Keratinocyte (primary cell): ENCODE measurements around the gene TMEM132E. TPM values are rescaled to one million over a fixed set of nuclear protein-coding genes. Genes with fewer than 3 reads are reported as not detected.

Experiments used
- DNase-seq: peaks from one replicate; pipeline ENCODE4 v3.0.0-alpha.2; 2011; ENCODE audit warnings: low read depth, missing footprints, low spot score
- FAIRE-seq: peaks from 2 replicates; lab custom pipeline; 2011; peaks lifted over from hg19 to GRCh38; lab: Jason Lieb, UNC
- H2AFZ ChIP-seq: 2 replicates; pipeline ENCODE4 v1.6.0; 2012; ENCODE audit warnings: low read length, control low read depth, inconsistent platforms; ENCODE audit not compliant: control insufficient read depth
- H3K27ac ChIP-seq: 2 replicates; pipeline ENCODE4 v1.5.1; 2011; ENCODE audit warnings: low read length; ENCODE audit not compliant: control insufficient read depth, insufficient read depth
- H3K27me3 ChIP-seq: 3 replicates; pipeline ENCODE4 v1.6.0; 2011; ENCODE audit warnings: low read length; ENCODE audit not compliant: control insufficient read depth, insufficient read depth; ENCODE audit errors: extremely low read depth
- H3K36me3 ChIP-seq, 2 experiments: 2 replicates in 1 of 2; 3 replicates in 1 of 2; pipeline ENCODE4 v1.5.1; 2011; ENCODE audit warnings: low read length in 2 of 2, mild to moderate bottlenecking in 1 of 2; ENCODE audit not compliant: control insufficient read depth in 2 of 2, insufficient read depth in 2 of 2; ENCODE audit errors: extremely low read depth in 1 of 2
- H3K4me1 ChIP-seq: 3 replicates; pipeline ENCODE4 v1.5.1; 2011; ENCODE audit warnings: low read length; ENCODE audit not compliant: control insufficient read depth, insufficient read depth; ENCODE audit errors: extremely low read depth
- H3K4me2 ChIP-seq: 3 replicates; pipeline ENCODE4 v1.6.0; 2011; ENCODE audit warnings: low read depth, low read length; ENCODE audit not compliant: control insufficient read depth, insufficient read depth; ENCODE audit errors: extremely low read depth
- H3K4me3 ChIP-seq, 3 experiments: fragments of 200-600 bp in 1 of 3; sonication (generic) in 1 of 3; 2 replicates in 2 of 3; 3 replicates in 1 of 3; pipeline ENCODE4 v1.5.1; 2011 to 2016; ENCODE audit warnings: low read length in 3 of 3, mild to moderate bottlenecking in 3 of 3, control low read depth in 2 of 3, inconsistent platforms in 1 of 3, low read depth in 1 of 3, mixed read lengths in 1 of 3, mixed run types in 1 of 3, moderate library complexity in 1 of 3; ENCODE audit not compliant: control insufficient read depth in 2 of 3, insufficient read depth in 2 of 3; ENCODE audit errors: extremely low read depth in 1 of 3
- H3K79me2 ChIP-seq: 2 replicates; pipeline ENCODE4 v1.6.0; 2012; ENCODE audit warnings: low read length; ENCODE audit not compliant: control insufficient read depth, insufficient read depth
- H3K9ac ChIP-seq: 3 replicates; pipeline ENCODE4 v1.6.0; 2011; ENCODE audit warnings: low read length; ENCODE audit not compliant: control insufficient read depth, insufficient read depth; ENCODE audit errors: extremely low read depth
- H3K9me1 ChIP-seq: 3 replicates; pipeline ENCODE4 v1.6.0; 2011; ENCODE audit warnings: low read length; ENCODE audit not compliant: control insufficient read depth, insufficient read depth; ENCODE audit errors: extremely low read depth
- H3K9me3 ChIP-seq: 2 replicates; pipeline ENCODE4 v1.5.1; 2012; ENCODE audit warnings: low read depth, low read length; ENCODE audit not compliant: control insufficient read depth
- H4K20me1 ChIP-seq: 3 replicates; pipeline ENCODE4 v1.6.0; 2011; ENCODE audit warnings: low read length; ENCODE audit not compliant: control insufficient read depth, insufficient read depth; ENCODE audit errors: extremely low read depth
- CTCF ChIP-seq, 3 experiments: IDR thresholded peaks in 1 of 3; conservative IDR thresholded peaks in 1 of 3; optimal IDR thresholded peaks in 1 of 3; 2 replicates in 2 of 3; 3 replicates in 1 of 3; pipeline versions ENCODE3 to v1.5.1; 2011; ENCODE audit warnings: low read length in 3 of 3, mild to moderate bottlenecking in 3 of 3, moderate library complexity in 2 of 3, control low read depth in 1 of 3, inconsistent platforms in 1 of 3; ENCODE audit not compliant: insufficient read depth in 2 of 3; ENCODE audit errors: extremely low read depth in 1 of 3
- EZH2 ChIP-seq: IDR thresholded peaks from one replicate; pipeline ENCODE4 v1.6.1; 2012; ENCODE audit warnings: inconsistent platforms, mild to moderate bottlenecking, low read length, moderate library complexity
- dilution Hi-C: fragments of 300-500 bp; cut with MboI; formaldehyde crosslinking; loops from one replicate; pipeline ENCODE4 v1.7.0; 2020; ENCODE audit warnings: low sequenced_read_pairs; ENCODE audit not compliant: extremely low pct_ligation_motif_present
- polyA plus RNA-seq, 5 experiments: library from polyadenylated mRNA; depleted of rRNA in 3 of 5; stranded (reverse) in 3 of 5; stranded (forward) in 1 of 5; unstranded in 1 of 5; fragments of >200 nt; gene quantifications; 1 replicate in 1 of 5; 2 replicates in 3 of 5; 3 replicates in 1 of 5; pipeline versions ENCODE4 v1.2.1 to v1.2.3, GENCODE V29; 2011 to 2012; ENCODE audit warnings: missing spikeins in 2 of 5, low read depth in 1 of 5, low replicate concordance in 1 of 5

The TMEM132E gene
- polyA plus RNA-seq, 1 donor (not counting 4 experiments of a cell fraction or from before 2014, with no cell fraction given): not detected

GRCh38 chr17:34565713-34566112, 13.7 kb upstream of the TMEM132E start:
- TF ChIP-seq CTCF (optimal IDR thresholded peaks at IDR 0.05 in 1 of 3, IDR thresholded peaks at IDR 0.05 in 1 of 3, conservative IDR thresholded peaks at IDR 0.05 in 1 of 3; ENCODE audit: extremely low read depth in 1 of 3, insufficient read depth in 2 of 3, low read length in 3 of 3): no peak
- TF ChIP-seq EZH2: no peak
- H3K27me3 ChIP-seq: peaks cover 3% of the 10 kb centered on the region
- no peak overlapping the region for H3K27ac ChIP-seq
- no peaks in the 10 kb centered on the region for H3K9me1 ChIP-seq
- no peak for DNase-seq
- H3K9me3 ChIP-seq: no peaks in the 10 kb centered on the region
- no peak overlapping the region for H3K4me2 ChIP-seq
- H4K20me1 ChIP-seq: no peaks in the 10 kb centered on the region
- dilution Hi-C loops: no loop called here
- no peak overlapping the region for H3K9ac ChIP-seq
- H2AFZ ChIP-seq: no peak overlapping the region
- no peaks in the 10 kb centered on the region for H3K4me1 ChIP-seq
- no peak overlapping the region for H3K4me3 ChIP-seq
- H3K36me3 ChIP-seq: no peaks in the 10 kb centered on the region
- no peaks in the 10 kb centered on the region for H3K79me2 ChIP-seq
- no peak for FAIRE-seq

GRCh38 chr17:34566201-34566600, 13.2 kb upstream of the TMEM132E start:
- no peak overlapping the region for H3K4me3 ChIP-seq
- no peaks in the 10 kb centered on the region for H3K9me3 ChIP-seq
- H3K27me3 ChIP-seq: peaks cover 3% of the 10 kb centered on the region
- no peaks in the 10 kb centered on the region for H3K79me2 ChIP-seq
- no peak for TF ChIP-seq EZH2
- H3K9me1 ChIP-seq: no peaks in the 10 kb centered on the region
- no peak overlapping the region for H3K4me2 ChIP-seq
- H3K4me1 ChIP-seq: no peaks in the 10 kb centered on the region
- H3K36me3 ChIP-seq: no peaks in the 10 kb centered on the region
- H4K20me1 ChIP-seq: no peaks in the 10 kb centered on the region
- dilution Hi-C loops: no loop called here
- H3K9ac ChIP-seq: no peak overlapping the region
- FAIRE-seq (no peak), DNase-seq (no peak)
- H2AFZ ChIP-seq: no peak overlapping the region
- no peak overlapping the region for H3K27ac ChIP-seq

- DNase-seq (no peak), FAIRE-seq (no peak)
- H3K27ac ChIP-seq: no peak overlapping the region
- dilution Hi-C loops: no loop called here
- no peak overlapping the region for H3K4me3 ChIP-seq
- H3K79me2 ChIP-seq: no peaks in the 10 kb centered on the region
- H2AFZ ChIP-seq: no peak overlapping the region
- no peak for TF ChIP-seq CTCF (optimal IDR thresholded peaks at IDR 0.05 in 1 of 3, IDR thresholded peaks at IDR 0.05 in 1 of 3, conservative IDR thresholded peaks at IDR 0.05 in 1 of 3; ENCODE audit: extremely low read depth in 1 of 3, insufficient read depth in 2 of 3, low read length in 3 of 3)
- no peak for TF ChIP-seq EZH2
- H3K27me3 ChIP-seq: peaks cover 3% of the 10 kb centered on the region
- no peak overlapping the region for H3K4me2 ChIP-seq
- no peaks in the 10 kb centered on the region for H3K9me3 ChIP-seq
- H3K4me1 ChIP-seq: no peaks in the 10 kb centered on the region
- H3K36me3 ChIP-seq: no peaks in the 10 kb centered on the region
- no peak overlapping the region for H3K9ac ChIP-seq
- no peaks in the 10 kb centered on the region for H3K9me1 ChIP-seq
- H4K20me1 ChIP-seq: no peaks in the 10 kb centered on the region
These were observed 12.5 kb upstream of the TMEM132E start for GRCh38 chr17:34566873-34567272.
